H1 (cell line): ENCODE results near the gene GABRA4. TPM values are rescaled to one million over a fixed set of nuclear protein-coding genes. Genes with fewer than 3 reads are reported as not detected.

Experiments used
- CTCF ChIA-PET: fragments of 300-600 bp; sonication (Branson Sonifier 250); formaldehyde crosslinking; loops from one replicate; lab custom pipeline; 2021; ENCODE audit not compliant: partially characterized antibody; lab: Charles Lee
- POLR2A ChIA-PET: fragments of 300-600 bp; sonication (Branson Sonifier 250); formaldehyde crosslinking; loops from one replicate; lab custom pipeline; 2021; ENCODE audit warnings: inconsistent platforms; ENCODE audit not compliant: partially characterized antibody; lab: Charles Lee
- DNase-seq, 2 experiments: peaks; one replicate each; pipeline versions ENCODE4 v3.0.0 to v3.0.0-alpha.2; 2010 to 2022; ENCODE audit warnings: low spot score in 2 of 2, low read depth in 1 of 2, mixed read lengths in 1 of 2
- FAIRE-seq: peaks from 2 replicates; lab custom pipeline; 2011; peaks lifted over from hg19 to GRCh38; lab: Jason Lieb, UNC
- H2AFZ ChIP-seq: 2 replicates; pipeline ENCODE4 v1.8.1; 2012; ENCODE audit warnings: low read length, inconsistent platforms
- H2AK5ac ChIP-seq: 2 replicates; pipeline ENCODE4 v1.6.1; 2013; ENCODE audit warnings: low read depth, low read length
- H2BK120ac ChIP-seq: replicated peaks from 2 replicates; pipeline ENCODE3; 2013; ENCODE audit warnings: low read depth, low read length, inconsistent platforms
- H2BK12ac ChIP-seq: 2 replicates; pipeline ENCODE4 v1.6.1; 2013; ENCODE audit warnings: low read depth, low read length
- H2BK15ac ChIP-seq: 2 replicates; pipeline ENCODE4 v1.6.1; 2013; ENCODE audit warnings: low read length
- H2BK20ac ChIP-seq: 2 replicates; pipeline ENCODE4 v1.6.1; 2013; ENCODE audit warnings: low read length
- H2BK5ac ChIP-seq: 2 replicates; pipeline ENCODE4 v1.6.1; 2013; ENCODE audit warnings: low read depth, low read length
- H3K14ac ChIP-seq: 2 replicates; pipeline ENCODE4 v1.6.1; 2013; ENCODE audit warnings: inconsistent platforms; ENCODE audit not compliant: insufficient read length
- H3K18ac ChIP-seq: 2 replicates; pipeline ENCODE4 v1.6.1; 2013; ENCODE audit warnings: low read length; ENCODE audit errors: extremely low read depth
- H3K23ac ChIP-seq: 2 replicates; pipeline ENCODE4 v1.6.1; 2013; ENCODE audit warnings: inconsistent platforms; ENCODE audit not compliant: insufficient read length
- H3K23me2 ChIP-seq: 2 replicates; pipeline ENCODE4 v1.6.1; 2013; ENCODE audit warnings: low read depth, low read length
- H3K27ac ChIP-seq: 2 replicates; pipeline ENCODE4 v1.6.1; 2011; ENCODE audit warnings: low read depth, low read length, inconsistent platforms
- H3K27me3 ChIP-seq, 4 experiments: replicated peaks in 1 of 4; 1 replicate in 1 of 4; 2 replicates in 3 of 4; pipeline versions ENCODE4 v1.6.1 to v1.8.1; 2011 to 2013; ENCODE audit warnings: low read length in 3 of 4, mild to moderate bottlenecking in 3 of 4, inconsistent platforms in 2 of 4, mixed read lengths in 2 of 4, moderate library complexity in 1 of 4; ENCODE audit not compliant: control insufficient read depth in 3 of 4, insufficient read depth in 3 of 4; ENCODE audit errors: extremely low read depth in 1 of 4
- H3K36me3 ChIP-seq, 4 experiments: 2 replicates each; pipeline versions ENCODE4 v1.6.1 to v1.8.1; 2011 to 2013; ENCODE audit warnings: mild to moderate bottlenecking in 4 of 4, low read length in 3 of 4, moderate library complexity in 2 of 4, control low read depth in 1 of 4, inconsistent platforms in 1 of 4; ENCODE audit not compliant: insufficient read depth in 4 of 4, control insufficient read depth in 2 of 4
- H3K4ac ChIP-seq: replicated peaks from 2 replicates; pipeline ENCODE3; 2013; ENCODE audit warnings: low read length, low read depth, mixed read lengths, inconsistent platforms; ENCODE audit not compliant: insufficient read length
- H3K4me1 ChIP-seq, 4 experiments: replicated peaks in 1 of 4; 1 replicate in 1 of 4; 2 replicates in 3 of 4; pipeline versions ENCODE4 v1.6.1 to v1.8.1; 2011 to 2013; ENCODE audit warnings: low read length in 3 of 4, inconsistent platforms in 2 of 4, mixed read lengths in 1 of 4; ENCODE audit not compliant: insufficient read depth in 4 of 4, control insufficient read depth in 3 of 4
- H3K4me2 ChIP-seq, 2 experiments: 2 replicates each; pipeline versions ENCODE4 v1.6.1 to v1.8.1; 2011 to 2013; ENCODE audit warnings: low read depth in 2 of 2, low read length in 2 of 2, control low read depth in 1 of 2, inconsistent platforms in 1 of 2, mild to moderate bottlenecking in 1 of 2; ENCODE audit not compliant: insufficient read depth in 1 of 2
- H3K4me3 ChIP-seq, 4 experiments: fragments of 200-600, 300-600 bp in 1 of 4; sonication (generic), shearing (Covaris generic), sonication (Bioruptor Twin) in 1 of 4; 2 replicates each; pipeline versions ENCODE4 v1.5.1 to v1.8.1; 2011 to 2016; ENCODE audit warnings: low read length in 4 of 4, low read depth in 3 of 4, control low read depth in 2 of 4, inconsistent platforms in 2 of 4, mild to moderate bottlenecking in 2 of 4, mixed read lengths in 1 of 4, moderate library complexity in 1 of 4; ENCODE audit not compliant: insufficient read depth in 2 of 4; ENCODE audit errors: extremely low read depth in 1 of 4
- H3K56ac ChIP-seq: replicated peaks from 2 replicates; pipeline ENCODE3; 2013; ENCODE audit warnings: low read depth, mild to moderate bottlenecking, mixed read lengths, low read length, inconsistent platforms; ENCODE audit not compliant: insufficient read length
- H3K79me1 ChIP-seq: 2 replicates; pipeline ENCODE4 v1.6.1; 2013; ENCODE audit warnings: low read depth, low read length, control low read depth
- H3K79me2 ChIP-seq, 2 experiments: 2 replicates each; pipeline versions ENCODE4 v1.6.1 to v1.8.1; 2012 to 2013; ENCODE audit warnings: low read length in 2 of 2, mild to moderate bottlenecking in 2 of 2, inconsistent platforms in 1 of 2; ENCODE audit not compliant: insufficient read depth in 2 of 2, control insufficient read depth in 1 of 2
- H3K9ac ChIP-seq, 4 experiments: replicated peaks in 1 of 4; 1 replicate in 1 of 4; 2 replicates in 3 of 4; pipeline versions ENCODE4 v1.6.1 to v1.8.1; 2011 to 2013; ENCODE audit warnings: low read depth in 3 of 4, low read length in 3 of 4, control low read depth in 2 of 4, mild to moderate bottlenecking in 2 of 4, moderate library complexity in 2 of 4, inconsistent platforms in 1 of 4; ENCODE audit errors: extremely low read depth in 1 of 4
- H3K9me3 ChIP-seq, 2 experiments: 2 replicates each; pipeline versions ENCODE4 v1.6.1 to v1.8.1; 2012 to 2013; ENCODE audit warnings: mild to moderate bottlenecking in 2 of 2, moderate library complexity in 2 of 2, control low read depth in 1 of 2, inconsistent platforms in 1 of 2, low read depth in 1 of 2, low read length in 1 of 2, mixed read lengths in 1 of 2; ENCODE audit not compliant: insufficient read depth in 2 of 2
- H4K20me1 ChIP-seq, 2 experiments: replicated peaks in 1 of 2; 2 replicates each; pipeline versions ENCODE3 to v1.8.1; 2011 to 2013; ENCODE audit warnings: inconsistent platforms in 2 of 2, low read length in 2 of 2, mild to moderate bottlenecking in 1 of 2; ENCODE audit not compliant: insufficient read depth in 2 of 2, control insufficient read depth in 1 of 2
- H4K5ac ChIP-seq: 2 replicates; pipeline ENCODE4 v1.6.1; 2013; ENCODE audit warnings: low read length, low read depth, mixed read lengths, inconsistent platforms; ENCODE audit not compliant: insufficient read length
- H4K8ac ChIP-seq: 2 replicates; pipeline ENCODE4 v1.8.0; 2013; ENCODE audit warnings: mild to moderate bottlenecking, moderate library complexity, low read length, inconsistent platforms; ENCODE audit not compliant: insufficient read depth; ENCODE audit errors: extremely low read depth
- H4K91ac ChIP-seq: replicated peaks from 2 replicates; pipeline ENCODE3; 2013; ENCODE audit warnings: low read length, mixed read lengths, inconsistent platforms; ENCODE audit not compliant: insufficient read length
- CTBP2 ChIP-seq: IDR thresholded peaks from 2 replicates; pipeline ENCODE4 v1.7.0; 2011; ENCODE audit warnings: borderline replicate concordance, mild to moderate bottlenecking, moderate library complexity, mixed read lengths, low read length; ENCODE audit not compliant: insufficient read depth, insufficient read length
- FOSL1 ChIP-seq: IDR thresholded peaks from 2 replicates; pipeline ENCODE4 v1.6.1; 2011; ENCODE audit warnings: mild to moderate bottlenecking, low read depth, low read length, moderate library complexity; ENCODE audit not compliant: insufficient read depth
- GTF2F1 ChIP-seq: IDR thresholded peaks from 2 replicates; pipeline ENCODE4 v1.6.1; 2012; ENCODE audit warnings: low read depth, low read length, improper control_type of control experiment, borderline replicate concordance
- POLR2AphosphoS5 ChIP-seq: IDR thresholded peaks from 2 replicates; pipeline ENCODE4 v1.6.1; 2011; ENCODE audit warnings: low read depth, low read length
- RXRA ChIP-seq: IDR thresholded peaks from 2 replicates; pipeline ENCODE4 v1.6.1; 2011; ENCODE audit warnings: low read depth, mild to moderate bottlenecking, low read length, moderate library complexity; ENCODE audit not compliant: insufficient read depth
- SUZ12 ChIP-seq: fragments of 200-600 bp; sonication (generic); IDR thresholded peaks from 2 replicates; pipeline ENCODE4 v1.6.1; 2012; ENCODE audit warnings: mild to moderate bottlenecking, inconsistent platforms, low read length, moderate library complexity, mixed read lengths
- TEAD4 ChIP-seq: IDR thresholded peaks from 2 replicates; pipeline ENCODE4 v1.6.1; 2012; ENCODE audit warnings: low read depth, low read length, inconsistent platforms, mixed read lengths
- WGBS, 2 experiments: shearing (Covaris generic) in 1 of 2; methylation state at CpG; one replicate each; pipeline versions ENCODE4 v1.1.6 to v1.1.7; 2013 to 2015; ENCODE audit warnings: low lambda C conversion rate in 2 of 2, mixed read lengths in 2 of 2, inconsistent platforms in 1 of 2, low coverage in 1 of 2, missing lambda C conversion rate in 1 of 2; ENCODE audit not compliant: insufficient replicate concordance in 2 of 2, insufficient coverage in 1 of 2, insufficient read length in 1 of 2; ENCODE audit errors: extremely low coverage in 1 of 2, missing lambda C conversion rate in 1 of 2; 5-methylcytosine and 5-hydroxymethylcytosine counted together
- polyA plus RNA-seq, 7 experiments: library from polyadenylated mRNA; depleted of rRNA in 3 of 7; stranded (reverse) in 5 of 7; unstranded in 2 of 7; fragments of >200 nt in 5 of 7; fragments of 200-250 nt in 2 of 7; gene quantifications; 1 replicate in 5 of 7; 2 replicates in 1 of 7; 4 replicates in 1 of 7; pipeline versions ENCODE4 v1.2.1 to v1.2.3, GENCODE V29; 2011 to 2013; ENCODE audit warnings: missing spikeins in 2 of 7, mixed read lengths in 2 of 7
- total RNA-seq: library from RNA; stranded (reverse); fragmentation: NEBNext Ultra II Directional; extraction: Animal tissue kit (Norgen Biotek cat#: 25700); gene quantifications from 2 replicates; pipeline ENCODE4 v1.2.1, GENCODE V29; 2021
- TF ChIP-seq, protein P1 (sequence below): IDR thresholded peaks from 2 replicates; pipeline ENCODE4 v1.6.1; 2011; ENCODE audit warnings: low read depth, mild to moderate bottlenecking, low read length; ENCODE audit not compliant: insufficient read depth

Gene GABRA4
- total and polyA plus RNA-seq, 2 of the 8 experiments (the other 6 are each of a cell fraction or from before 2014, with no cell fraction given), result 0.09 to 0.37 TPM

DNA sequence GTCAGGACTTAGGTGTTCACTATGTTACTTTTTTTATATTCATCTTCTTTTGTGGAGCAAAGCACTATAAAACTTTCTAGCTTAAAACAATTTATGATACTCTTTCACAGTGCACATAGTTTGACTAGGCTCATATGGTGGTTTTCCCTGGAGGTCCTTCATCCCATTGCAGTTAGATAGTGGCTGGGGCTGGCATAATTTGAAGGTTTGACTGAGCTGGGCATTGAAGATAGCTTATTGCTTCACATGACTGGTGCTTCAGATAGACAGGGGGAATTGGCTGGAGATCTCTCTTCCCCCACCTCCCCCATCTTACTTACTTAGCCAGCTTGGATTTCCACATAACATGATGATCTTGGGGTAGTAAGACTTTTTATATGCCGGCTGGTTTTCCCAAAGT lies 7.0 kb upstream of the GABRA4 start:
- Histone ChIP-seq H3K36me3 (no peaks in the 10 kb centered on the region), H3K27me3 (peaks cover 0 to 5% (median 2%) of the 10 kb centered on the region in 4 experiments; a peak in 4 of 7 replicates), H2AK5ac (no peak overlapping the region), H3K79me1 (no peaks in the 10 kb centered on the region), H4K91ac (no peak overlapping the region), H2BK5ac (no peak overlapping the region), H3K79me2 (no peaks in the 10 kb centered on the region), H2BK20ac (no peak overlapping the region), H3K4me3 (no peak overlapping the region), H4K20me1 (no peaks in the 10 kb centered on the region), H3K4ac (no peak overlapping the region), H3K14ac (no peak overlapping the region), H2BK15ac (no peak overlapping the region), H3K23ac (no peak overlapping the region), H3K9me3 (no peaks in the 10 kb centered on the region), H2BK12ac (no peak overlapping the region), H2AFZ (no peak overlapping the region), H3K4me2 (no peak overlapping the region), H3K9ac (no peak overlapping the region), H4K8ac (no peak overlapping the region), H3K4me1 (no peaks in the 10 kb centered on the region), H3K27ac (no peak overlapping the region), H3K18ac (no peak overlapping the region), H4K5ac (no peak overlapping the region), H2BK120ac (no peak overlapping the region), H3K56ac (no peak overlapping the region), H3K23me2 (no peaks in the 10 kb centered on the region)
- CTCF ChIA-PET, result interaction anchor here (0.8 to 1.6 kb wide), 3 partner anchors 63 to 122 kb away, joined by 3 to 4 read pairs (median 4); no protein-coding TSS in a partner anchor
- FAIRE-seq (no peak), DNase-seq (no peak)
- POLR2A ChIA-PET, result no interaction called here
- 100% methylated on average over 1 of the region's 1 CpG; no CpG with 5 or more reads in 1 of the 2 experiments for WGBS, 2 experiments
- no peak for TF ChIP-seq RXRA
- no peak for TF ChIP-seq SUZ12
- TF ChIP-seq GTF2F1, result no peak
- no peak for TF ChIP-seq FOSL1
- TF ChIP-seq, protein P1, sequence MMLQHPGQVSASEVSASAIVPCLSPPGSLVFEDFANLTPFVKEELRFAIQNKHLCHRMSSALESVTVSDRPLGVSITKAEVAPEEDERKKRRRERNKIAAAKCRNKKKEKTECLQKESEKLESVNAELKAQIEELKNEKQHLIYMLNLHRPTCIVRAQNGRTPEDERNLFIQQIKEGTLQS, result no peak
- TF ChIP-seq TEAD4, result no peak
- TF ChIP-seq CTBP2, result no peak
- TF ChIP-seq POLR2AphosphoS5, result no peak
